Inferior parietal cortex (tissue), 1 donor: ENCODE results near the gene MRS2.
A peak's percentile ranks its signal among the peaks of the same experiment; 100 is the strongest.
"Not testable (repeated sequence)": the region's sequence is repeated elsewhere in the genome, so short reads cannot be mapped to it uniquely, and the experiment has no call there.

ENCODE experiments used
- DNase-seq: peaks from one replicate; pipeline ENCODE4 v3.0.0-alpha.2; 2016; ENCODE audit errors: extremely low spot score

Gene MRS2

DNA sequence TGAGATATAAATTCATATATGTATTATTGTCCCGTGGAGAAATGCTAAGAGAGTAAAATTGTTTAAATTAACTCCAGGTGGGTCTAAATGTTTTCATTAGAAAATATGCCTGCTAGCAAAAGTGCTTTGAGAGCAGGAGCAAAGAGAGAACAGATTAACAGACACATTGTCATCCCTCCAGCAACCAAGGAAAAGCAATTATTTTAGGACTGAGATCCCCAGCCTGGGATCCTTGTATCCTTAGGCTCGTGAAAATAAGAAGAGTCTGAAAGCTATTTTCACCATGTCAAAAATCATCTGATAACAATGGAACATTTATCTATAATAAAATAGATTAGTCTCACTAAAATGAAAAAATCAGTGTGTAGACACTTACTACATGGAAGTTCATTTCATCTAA lies 11.5 kb upstream of the MRS2 start:
- DNase-seq: no peak

DNA sequence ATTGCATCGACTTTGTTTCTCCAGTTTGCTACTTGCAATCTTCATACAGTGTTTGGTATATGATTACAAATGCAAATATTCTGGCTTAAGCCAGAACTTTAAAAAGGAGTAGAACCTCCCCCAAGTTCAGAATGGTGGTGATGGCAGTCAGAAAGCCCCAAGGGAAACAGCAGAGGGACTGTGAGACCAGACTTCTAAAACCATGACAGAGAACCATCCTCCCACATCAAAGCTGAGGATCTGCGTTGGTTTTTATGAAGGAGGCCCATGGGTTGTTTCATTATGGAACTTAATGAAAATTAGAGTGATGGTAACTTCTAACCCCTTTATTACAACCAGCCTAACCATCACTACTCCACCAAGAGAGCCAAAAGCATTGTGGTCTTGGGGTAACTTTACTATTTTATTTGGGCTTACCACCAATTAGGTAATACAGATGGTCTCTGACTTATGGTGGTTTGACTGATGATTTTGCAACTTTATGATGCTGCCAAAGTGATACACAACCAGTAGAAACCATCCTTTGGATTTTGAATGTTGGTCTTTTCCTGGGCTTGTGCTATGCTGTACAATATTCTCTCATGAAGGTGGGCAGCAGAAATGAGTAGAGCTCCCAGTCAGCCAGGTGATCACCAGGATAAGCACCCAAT lies 10.9 kb upstream of the MRS2 start:
- no peak for DNase-seq

DNA sequence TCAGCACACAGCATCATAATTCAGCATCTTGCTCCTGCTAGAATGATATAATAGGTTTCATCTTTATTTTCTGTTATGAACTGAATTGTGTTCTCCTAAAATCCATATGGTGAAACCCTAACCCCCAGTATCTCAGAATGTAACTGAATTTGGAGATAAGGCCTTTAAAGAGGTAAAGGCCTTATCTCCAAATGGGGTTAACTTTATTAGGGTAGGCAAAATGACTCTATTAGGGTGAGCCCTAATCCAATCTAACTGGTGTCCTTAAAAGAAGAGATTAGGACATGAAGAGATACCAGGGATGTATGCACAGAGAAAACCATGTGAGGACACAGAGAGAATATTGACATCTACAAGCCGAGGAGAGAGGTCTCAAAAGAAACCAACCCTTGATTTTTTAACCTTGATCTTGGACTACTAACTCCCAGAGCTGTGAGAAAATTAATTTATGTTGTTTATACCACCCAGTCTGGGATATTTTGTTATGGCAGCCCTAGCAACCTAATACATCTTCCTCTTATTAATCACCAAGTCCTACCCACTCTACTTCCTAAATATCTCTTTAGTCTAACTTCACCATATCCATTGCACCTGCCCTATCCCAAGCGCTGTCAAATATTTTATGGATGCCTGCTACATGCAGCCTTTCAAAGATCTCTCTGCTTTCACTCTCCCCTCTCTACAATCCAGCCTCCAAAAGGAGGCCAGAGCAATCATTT lies 8.5 kb upstream of the MRS2 start:
- no peak for DNase-seq

DNA sequence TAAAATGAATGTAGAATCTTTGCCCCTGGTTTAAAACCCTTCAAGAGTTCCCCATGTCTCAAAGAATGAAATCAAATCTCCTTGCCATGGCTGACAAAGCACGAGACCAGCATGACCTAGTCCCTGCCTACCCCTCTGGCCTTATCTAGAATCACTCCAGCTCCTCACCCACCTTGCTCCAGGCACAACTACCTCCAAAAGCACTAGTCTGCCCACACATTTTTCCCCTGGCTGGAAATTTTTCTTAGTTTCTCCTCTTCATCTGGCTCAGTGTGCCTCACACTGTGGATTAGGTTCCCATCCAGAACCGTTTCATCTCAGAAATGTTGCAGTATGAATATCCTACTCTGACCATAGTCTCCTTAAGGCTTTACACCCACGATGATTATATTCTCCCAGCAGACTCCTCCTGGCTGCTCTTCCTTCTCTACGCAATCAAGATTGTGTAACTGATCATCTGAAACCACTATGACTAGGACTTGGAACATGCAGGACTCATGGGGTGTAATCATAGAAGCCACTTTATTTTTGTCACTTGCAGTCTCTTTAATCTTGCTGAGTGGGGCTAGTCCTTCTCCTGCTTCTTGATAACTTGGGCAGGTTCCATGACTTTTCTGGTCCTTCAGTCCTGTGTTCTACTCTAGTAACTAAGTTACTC lies 7.8 kb upstream of the MRS2 start:
- peak; percentile 45 for DNase-seq

DNA sequence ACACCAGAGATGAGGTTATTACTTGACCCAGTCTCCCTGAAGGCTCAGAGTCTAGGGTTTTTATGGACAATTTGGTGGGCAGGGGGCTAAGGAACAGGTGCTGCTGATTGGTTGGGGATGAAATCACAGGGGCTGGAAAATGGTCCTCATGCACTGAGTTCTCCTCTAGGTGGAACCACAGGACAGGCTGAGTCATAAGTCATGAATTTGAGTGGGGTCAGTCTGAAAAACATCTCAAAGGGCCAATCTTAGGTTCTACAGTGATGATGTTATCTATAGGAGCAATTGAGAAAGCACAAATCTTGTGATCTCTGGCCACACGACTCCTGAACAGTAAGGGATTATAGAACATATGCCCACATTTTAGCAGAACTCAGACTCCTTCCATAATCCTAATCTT lies 5.9 kb upstream of the MRS2 start:
- no peak for DNase-seq

DNA sequence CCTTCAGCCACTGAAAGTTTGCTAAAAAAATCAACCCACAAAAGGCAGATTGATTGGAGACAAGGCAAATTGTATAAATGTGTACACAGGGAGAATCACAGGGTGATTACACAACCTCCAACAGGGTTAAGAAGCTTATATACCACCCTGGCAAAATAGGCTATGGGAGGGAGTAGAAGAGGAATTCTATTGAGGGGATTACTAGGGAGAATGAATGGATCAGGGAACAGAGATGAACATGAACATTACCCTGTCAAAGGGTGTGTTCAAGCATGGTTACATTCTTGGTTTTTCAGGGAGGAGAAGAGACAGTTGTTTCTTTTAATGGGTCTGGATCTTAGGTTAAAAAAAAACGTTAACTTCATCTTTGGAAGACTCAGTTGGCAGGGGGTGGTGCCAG lies 5.1 kb upstream of the MRS2 start:
- no peak for DNase-seq

DNA sequence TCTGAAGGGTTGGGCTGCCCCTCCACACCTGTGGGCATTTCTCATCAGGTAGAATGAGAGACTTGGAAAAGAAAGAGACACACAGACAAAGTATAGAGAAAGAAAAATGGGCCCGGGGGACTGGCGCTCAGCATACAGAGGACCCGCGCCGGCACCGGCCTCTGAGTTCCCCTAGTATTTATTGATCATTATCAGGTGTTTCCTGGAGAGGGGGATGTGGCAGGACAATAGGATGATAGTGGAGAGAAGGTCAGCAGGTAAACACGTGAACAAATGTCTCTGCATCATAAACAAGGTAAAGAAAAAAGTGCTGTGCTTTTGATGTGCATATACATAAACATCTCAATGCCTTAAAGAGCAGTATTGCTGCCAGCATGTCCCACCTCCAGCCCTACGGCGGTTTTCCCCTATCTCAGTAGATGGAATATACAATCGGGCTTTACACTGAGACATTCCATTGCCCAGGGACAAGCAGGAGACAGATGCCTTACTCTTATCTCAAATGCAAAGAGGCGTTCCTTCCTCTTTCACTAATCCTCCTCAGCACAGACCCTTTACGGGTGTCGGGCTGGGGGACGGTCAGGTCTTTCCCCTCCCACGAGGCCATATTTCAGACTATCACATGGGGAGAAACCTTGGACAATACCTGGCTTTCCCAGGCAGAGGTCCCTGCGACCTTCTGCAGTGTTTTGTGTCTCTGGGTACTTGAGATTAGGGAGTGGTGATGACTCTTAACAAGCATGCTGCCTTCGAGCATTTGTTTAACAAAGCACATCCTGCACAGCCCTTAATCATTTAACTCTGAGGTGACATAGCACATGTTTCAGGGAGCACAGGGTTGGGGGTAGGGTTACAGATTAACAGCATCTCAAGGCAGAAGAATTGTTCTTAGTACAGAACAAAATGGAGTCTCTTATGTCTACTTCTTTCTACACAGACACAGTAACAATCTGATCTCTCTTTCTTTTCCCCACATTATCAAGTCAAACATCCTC lies 2.4 kb upstream of the MRS2 start:
- not testable (repeated sequence) for DNase-seq

DNA sequence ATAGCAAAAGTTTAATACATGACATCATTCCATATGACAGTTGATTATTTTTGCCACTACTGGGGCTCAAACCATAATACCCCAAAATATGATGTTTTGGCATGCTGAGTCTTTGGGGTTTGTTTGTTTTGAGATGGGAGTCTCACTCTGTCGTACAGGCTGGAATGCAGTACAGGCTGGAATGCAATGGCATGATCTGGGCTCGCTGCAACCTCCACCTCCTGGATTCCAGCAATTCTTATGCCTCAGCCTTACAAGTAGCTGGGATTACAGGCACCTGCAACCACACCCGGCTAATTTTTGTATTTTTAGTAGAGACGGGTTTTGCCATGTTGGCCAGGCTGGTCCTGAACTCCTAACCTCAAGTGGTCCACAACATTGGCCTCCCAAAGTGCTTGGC lies 1.3 kb upstream of the MRS2 start:
- no peak for DNase-seq

DNA sequence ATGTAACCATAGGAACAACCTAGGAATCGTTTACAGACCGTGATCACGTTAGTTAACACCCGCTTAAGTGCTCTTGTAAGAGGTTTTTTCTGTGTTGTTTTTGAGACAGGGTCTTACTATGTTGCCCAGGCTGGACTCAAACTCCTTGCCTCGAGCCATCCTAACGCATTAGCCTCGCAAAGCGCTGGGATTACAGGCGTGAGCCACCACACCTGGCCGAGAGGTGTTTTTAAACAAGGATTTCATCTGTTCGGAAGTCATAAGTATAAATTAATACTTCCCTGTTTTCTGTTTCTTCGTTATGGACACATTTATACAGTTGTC lies 727 bp downstream of the MRS2 start:
- DNase-seq: no peak

DNA sequence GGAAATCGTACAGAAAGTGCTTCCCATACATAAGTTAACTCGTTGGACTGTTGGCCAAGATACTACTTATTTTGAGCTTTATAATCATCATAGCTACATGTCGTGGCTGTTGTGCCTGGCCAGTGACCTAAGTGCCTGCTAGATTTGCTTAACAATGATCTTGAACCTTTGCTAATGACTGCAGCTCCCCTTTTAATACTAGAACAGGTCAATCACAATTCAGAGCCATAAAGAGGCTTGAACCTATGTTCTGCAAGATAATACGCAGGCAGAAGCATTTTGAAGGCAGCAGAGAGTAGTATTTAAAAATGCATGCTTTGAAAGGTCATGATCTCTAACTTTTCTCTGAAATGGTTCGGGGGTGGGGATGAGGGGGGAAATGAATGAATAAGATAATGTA lies 2.5 kb downstream of the MRS2 start:
- no peak for DNase-seq

DNA sequence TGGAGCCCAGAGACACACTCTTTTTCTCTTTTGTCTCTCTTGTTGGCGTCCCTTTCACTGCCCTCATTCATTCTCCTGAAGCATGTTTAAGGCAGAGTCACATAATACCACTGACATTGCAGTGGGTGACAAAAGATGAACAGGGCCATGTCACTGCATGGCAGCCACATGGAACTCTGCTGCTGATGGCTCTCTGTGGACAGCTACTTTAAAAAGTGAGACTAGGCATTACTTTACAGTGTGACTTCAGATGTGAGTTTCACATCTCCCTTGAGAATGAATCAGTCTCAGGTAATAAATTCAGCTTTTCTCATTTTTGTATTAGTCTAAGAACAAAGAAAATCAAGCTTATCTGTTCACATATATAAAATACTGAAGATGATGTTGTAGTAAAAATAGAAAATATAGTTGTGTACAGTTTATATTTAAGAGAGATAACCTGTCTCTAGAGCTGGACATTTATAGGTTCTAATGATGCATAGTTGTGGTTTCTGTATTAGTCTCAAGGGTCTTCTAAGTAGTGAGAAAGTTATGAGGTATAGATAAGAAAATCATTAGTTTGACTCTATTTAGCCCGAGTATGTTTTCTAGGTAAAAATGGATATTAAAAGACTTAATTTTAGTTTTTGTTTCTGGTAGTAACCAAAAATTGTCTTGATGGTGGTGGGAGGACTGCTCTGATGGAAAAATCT lies 6.1 kb downstream of the MRS2 start:
- no peak for DNase-seq

DNA sequence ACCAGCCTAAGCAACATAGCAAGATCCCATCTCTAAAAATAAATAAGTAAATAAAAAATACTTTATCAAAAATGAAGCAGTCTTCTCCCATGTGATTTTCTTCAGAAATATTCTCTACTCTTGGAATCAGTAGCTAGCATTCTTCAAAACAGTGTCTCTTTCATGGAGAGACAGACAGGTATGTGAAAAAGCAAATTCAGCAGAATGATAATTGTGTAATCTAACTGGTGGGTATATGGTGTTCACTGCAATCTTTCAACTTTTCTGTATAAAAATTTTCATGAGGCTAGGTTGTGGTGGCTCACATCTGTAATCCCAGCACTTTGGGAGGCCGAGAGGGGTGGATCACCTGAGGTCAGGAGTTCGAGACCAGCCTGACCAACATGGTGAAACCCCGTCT lies 7.9 kb downstream of the MRS2 start:
- no peak for DNase-seq

DNA sequence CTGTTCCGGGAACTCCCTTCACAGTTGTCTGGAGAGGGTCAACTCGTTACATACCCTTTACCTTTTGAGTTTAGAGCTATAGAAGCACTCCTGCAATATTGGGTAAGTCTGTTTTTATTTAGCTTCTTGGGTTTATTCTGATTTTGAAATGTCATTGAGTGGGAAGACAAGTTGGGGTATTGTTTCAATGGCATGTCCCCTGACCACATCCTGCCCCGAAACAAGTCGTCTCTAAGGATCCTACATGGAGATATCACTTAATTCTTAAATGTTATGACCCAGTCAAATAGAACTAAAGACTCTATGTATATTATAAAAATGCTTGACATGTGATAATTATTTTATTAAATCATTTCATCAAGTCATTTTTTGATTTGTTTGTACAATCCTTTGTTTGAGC lies 9.6 kb downstream of the MRS2 start:
- no peak for DNase-seq

DNA sequence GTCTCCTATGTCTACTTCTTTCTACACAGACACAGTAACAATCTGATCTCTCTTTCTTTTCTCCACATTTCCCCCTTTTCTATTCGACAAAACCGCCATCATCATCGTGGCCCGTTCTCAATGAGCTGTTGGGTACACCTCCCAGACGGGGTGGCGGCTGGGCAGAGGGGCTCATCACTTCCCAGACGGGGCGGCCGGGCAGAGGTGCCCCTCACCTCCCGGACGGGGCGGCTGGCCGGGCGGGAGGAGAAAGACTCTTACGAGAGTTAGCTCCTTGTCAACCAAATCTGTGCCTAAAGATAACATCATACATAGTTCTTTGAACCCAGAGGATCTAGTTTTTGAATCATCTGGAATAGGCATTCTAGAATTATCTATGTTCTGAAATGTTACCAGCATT lies 11.8 kb downstream of the MRS2 start:
- not testable (repeated sequence) for DNase-seq

DNA sequence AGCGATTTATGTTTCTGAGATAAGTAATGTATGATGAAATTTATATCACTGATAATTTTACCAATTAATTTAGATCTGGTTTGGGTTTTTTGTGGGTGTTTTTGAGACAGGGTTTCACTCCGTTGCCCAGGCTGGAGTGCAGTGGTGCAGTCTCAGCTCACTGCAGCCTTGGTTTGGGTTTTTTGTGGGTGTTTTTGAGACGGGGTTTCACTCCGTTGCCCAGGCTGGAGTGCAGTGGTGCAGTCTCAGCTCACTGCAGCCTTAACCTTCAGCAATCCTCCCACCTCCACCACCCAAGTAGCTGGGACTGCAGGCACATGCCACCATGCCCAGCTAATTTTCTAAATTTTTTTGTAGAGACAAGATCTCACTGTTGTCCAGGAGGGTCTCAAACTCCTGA lies 13.0 kb downstream of the MRS2 start:
- DNase-seq: no peak

DNA sequence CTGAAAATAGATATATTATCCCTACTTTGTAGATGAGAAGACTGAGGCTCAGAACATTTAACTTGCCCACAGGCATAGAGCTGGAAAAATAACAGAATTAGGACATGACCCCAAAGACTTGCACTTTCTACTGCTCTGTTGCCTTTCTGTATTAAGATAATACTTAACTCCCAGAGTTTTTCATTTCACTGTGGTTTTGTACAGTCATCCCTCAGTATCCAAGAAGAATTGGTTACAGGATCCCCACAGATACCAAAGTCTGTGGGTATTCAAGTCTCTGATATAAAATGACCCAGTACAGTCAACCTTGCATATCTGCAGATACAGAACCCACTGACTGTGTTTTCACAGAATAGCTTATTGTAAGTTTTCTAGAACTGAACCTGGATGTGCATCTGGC lies 16.8 kb downstream of the MRS2 start:
- no peak for DNase-seq

DNA sequence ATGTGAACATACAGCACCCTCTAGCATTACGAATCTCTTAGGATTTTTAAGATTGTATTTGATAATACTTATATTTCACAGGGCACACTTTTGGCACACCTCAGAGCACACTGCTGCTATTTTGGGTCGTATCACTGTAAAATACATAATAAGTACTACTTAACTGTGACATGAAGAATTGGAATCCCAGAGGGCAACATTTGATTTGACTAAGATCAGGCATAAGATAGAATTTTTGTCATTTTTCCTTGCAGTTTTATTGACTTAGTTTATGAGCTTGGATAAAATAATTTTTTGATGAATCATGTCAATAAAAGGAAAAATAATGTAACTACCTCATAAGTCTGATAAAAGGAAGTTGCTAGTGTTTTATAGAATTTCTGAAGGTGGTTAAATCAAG lies 22.4 kb downstream of the MRS2 start:
- DNase-seq: no peak

DNA sequence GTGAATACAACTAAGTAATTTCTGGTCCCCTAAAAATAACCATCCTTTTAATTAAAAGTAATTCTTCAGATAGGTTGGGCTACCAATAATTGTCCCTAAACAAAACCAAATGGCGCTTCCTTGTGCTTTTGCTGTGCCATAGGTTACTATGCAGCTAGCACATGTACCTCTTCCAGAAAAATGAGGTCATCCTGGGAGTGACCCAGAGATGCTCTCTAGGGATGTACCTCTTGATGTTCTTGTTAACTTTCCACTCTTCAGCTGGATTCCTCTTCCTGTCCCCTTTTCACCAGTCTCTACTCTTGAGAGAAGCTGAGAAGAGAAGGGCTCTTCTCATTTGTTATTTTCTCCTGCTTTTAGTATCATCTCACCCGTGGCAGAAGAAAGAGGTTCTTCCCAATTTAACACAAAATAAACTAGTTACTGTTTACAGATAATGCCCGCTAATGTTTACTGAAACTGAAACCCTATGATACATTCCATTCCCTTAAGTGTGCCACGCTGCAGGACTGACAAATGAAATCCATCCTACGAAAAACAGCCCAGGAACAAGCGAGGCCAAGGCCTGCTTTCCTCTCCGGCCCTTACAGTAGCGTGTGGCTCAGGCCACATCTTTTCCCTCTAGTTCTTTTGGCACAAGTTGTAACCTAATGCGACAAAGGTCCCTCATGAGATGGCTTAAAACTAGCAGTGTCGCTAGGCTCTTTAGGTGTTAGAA lies 24.2 kb downstream of the MRS2 start:
- DNase-seq: no peak

DNA sequence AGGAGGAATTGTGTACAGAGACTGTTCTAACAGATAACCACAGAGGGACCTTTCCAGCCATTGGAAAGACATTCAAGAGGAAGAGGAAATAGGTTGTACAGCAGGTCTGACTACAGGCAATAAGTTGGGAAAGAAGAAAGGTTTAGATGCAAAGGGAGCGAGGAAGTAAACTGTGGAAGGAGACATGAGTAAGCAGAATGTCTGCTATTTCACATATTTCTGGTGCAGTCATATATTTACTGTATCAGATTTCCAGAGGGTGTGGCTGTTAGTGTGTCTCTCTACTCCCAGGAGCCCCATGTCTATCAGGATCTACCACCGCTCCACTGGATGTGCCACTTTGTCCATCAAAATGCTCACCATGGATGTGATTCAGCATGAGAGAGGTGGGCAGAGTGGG lies 25.9 kb downstream of the MRS2 start:
- no peak for DNase-seq

DNA sequence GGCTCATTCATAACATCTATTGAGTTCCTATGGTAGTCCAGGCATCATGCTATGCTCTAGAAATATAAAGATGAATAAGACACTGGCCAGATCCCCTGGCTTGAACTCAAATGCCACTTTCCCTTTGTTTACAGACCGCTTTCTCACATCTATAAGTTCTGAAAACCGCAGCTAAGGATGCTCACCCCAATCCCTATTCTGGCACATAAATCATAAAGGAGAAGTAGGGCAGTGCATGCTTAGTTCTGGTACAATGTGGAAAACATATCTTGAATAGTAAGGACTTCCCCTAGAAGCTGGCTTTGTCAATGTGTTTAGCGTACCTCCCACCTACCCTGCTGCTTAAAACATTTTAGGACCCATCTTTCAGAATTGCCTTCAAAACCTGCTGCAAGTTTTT lies 26.4 kb downstream of the MRS2 start:
- no peak for DNase-seq

DNA sequence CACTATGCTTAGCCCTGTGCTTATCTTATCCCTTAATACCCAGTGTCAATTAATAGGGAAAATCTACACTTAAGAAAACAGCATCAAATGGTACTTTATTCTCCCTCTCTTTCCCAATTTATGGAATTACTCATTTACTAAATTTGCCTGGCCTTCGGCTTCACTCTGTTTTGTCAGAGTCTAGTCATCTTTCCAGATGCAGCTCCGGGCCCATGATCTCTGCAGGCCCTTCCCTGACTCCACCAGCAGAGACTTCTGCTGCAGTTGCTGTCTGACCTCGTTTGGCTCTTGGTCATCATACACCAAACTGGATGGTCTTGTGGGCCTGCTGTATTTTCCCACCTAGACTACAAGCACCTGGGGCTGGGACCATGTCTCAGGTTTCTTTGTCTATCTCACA lies 27.4 kb downstream of the MRS2 start:
- no peak for DNase-seq
